NCI-H1930 (cell line): Measurements from ENCODE around the gene WDPCP.
"Not testable (repeated sequence)": the region's sequence is repeated elsewhere in the genome, so short reads cannot be mapped to it uniquely, and the experiment has no call there.

Experiments
- DNase-seq, 2 experiments: peaks; one replicate each; lab custom pipeline; 2025; lab: John Stamatoyannopoulos, UW

WDPCP gene

GRCh38 chr2:63588385-63589147, at the start of gene WDPCP, which contains the start of gene MDH1:
Gene WDPCP, minus strand, starts transcription at chr2:63588477. Its CDS starts 206 bp downstream, at chr2:63588271.
Gene MDH1, plus strand, starts transcription at chr2:63588963. Its CDS starts 81 bp downstream, at chr2:63589044.
- peak; percentile 98 for DNase-seq

GRCh38 chr2:63632382-63632781, 44.1 kb upstream of the WDPCP start:
- no peak for DNase-seq

GRCh38 chr2:63631501-63631900, 43.2 kb upstream of the WDPCP start:
- no peak for DNase-seq

GRCh38 chr2:63628403-63628942, 40.2 kb upstream of the WDPCP start:
- DNase-seq: no peak

GRCh38 chr2:63627866-63628265, 39.6 kb upstream of the WDPCP start:
- no peak for DNase-seq

- DNase-seq: not testable (repeated sequence)
Measured at GRCh38 chr2:63623763-63624162, 35.5 kb upstream of the WDPCP start.

- no peak for DNase-seq
Measured at GRCh38 chr2:63622751-63623150, 34.5 kb upstream of the WDPCP start.

GRCh38 chr2:63619328-63619727, 31.1 kb upstream of the WDPCP start:
- no peak for DNase-seq

GRCh38 chr2:63617366-63617765, 29.1 kb upstream of the WDPCP start:
- DNase-seq: no peak

- no peak for DNase-seq
Measured at GRCh38 chr2:63614983-63615945, 27.0 kb upstream of the WDPCP start.

- no peak for DNase-seq
Measured at GRCh38 chr2:63614448-63614968, 26.2 kb upstream of the WDPCP start.

GRCh38 chr2:63613391-63613901, 25.2 kb upstream of the WDPCP start:
- no peak for DNase-seq

- no peak for DNase-seq
Measured at GRCh38 chr2:63610525-63610924, 22.2 kb upstream of the WDPCP start.

- not testable (repeated sequence) for DNase-seq
Measured at GRCh38 chr2:63608865-63609264, 20.6 kb upstream of the WDPCP start.

- no peak for DNase-seq
Measured at GRCh38 chr2:63604666-63605065, 16.4 kb upstream of the WDPCP start.

- no peak for DNase-seq
Measured at GRCh38 chr2:63600881-63601460, 12.7 kb upstream of the WDPCP start.

- no peak for DNase-seq
Measured at GRCh38 chr2:63598981-63599380, 10.7 kb upstream of the WDPCP start.

- DNase-seq: no peak
Measured at GRCh38 chr2:63596401-63596883, 8.2 kb upstream of the WDPCP start.

- DNase-seq: no peak
Measured at GRCh38 chr2:63594660-63595059, 6.4 kb upstream of the WDPCP start.

GRCh38 chr2:63591566-63592175, 3.4 kb upstream of the WDPCP start:
- no peak for DNase-seq
